Measurements from ENCODE around the gene ADCY9. TPM values are rescaled to one million over a fixed set of nuclear protein-coding genes. Genes with fewer than 3 reads are reported as not detected.

The ADCY9 gene
- total and polyA plus RNA-seq, 10 donors = 0.70 to 23.0 (median 11.8) TPM

GRCh38 chr16:4086153-4086552 is 30.1 kb downstream of the ADCY9 start:
- H3K4me1 ChIP-seq = peaks cover 0 to 17% (median 0%) of the 10 kb centered on the region in 6 donors
- no peak overlapping the region for H3K27ac ChIP-seq
- TF ChIP-seq CTCF (IDR thresholded peaks at IDR 0.05 in 8 of 11, conservative IDR thresholded peaks at IDR 0.05 in 3 of 11) = no peak
- TF ChIP-seq POLR2AphosphoS5 (IDR thresholded peaks at IDR 0.05) = no peak
- no peak for TF ChIP-seq POLR2A (IDR thresholded peaks at IDR 0.05)
- intact Hi-C loops (cut with DNase I; ENCODE audit: low total_unique reads) = no loop called here
- H3K9me3 ChIP-seq = no peaks in the 10 kb centered on the region
- H3K36me3 ChIP-seq = no peaks in the 10 kb centered on the region
- H3K27me3 ChIP-seq (replicated peaks in 1 of 7) = no peaks in the 10 kb centered on the region
- no peak for DNase-seq
- no peak overlapping the region for H3K4me3 ChIP-seq
- 90 to 96% (median 93%) methylated on average over 15 of the region's 15 CpGs for WGBS, 5 donors

GRCh38 chr16:4085405-4085970 is 30.8 kb downstream of the ADCY9 start:
- intact Hi-C loops (cut with DNase I; ENCODE audit: low total_unique reads) = no loop called here
- H3K9me3 ChIP-seq = no peaks in the 10 kb centered on the region
- no peak overlapping the region for H3K4me3 ChIP-seq
- H3K27ac ChIP-seq = no peak overlapping the region
- WGBS, 5 donors = 85 to 93% (median 88%) methylated on average over 11 to 12 of the region's 12 CpGs
- no peaks in the 10 kb centered on the region for H3K36me3 ChIP-seq
- DNase-seq = no peak
- TF ChIP-seq POLR2A (IDR thresholded peaks at IDR 0.05) = no peak
- TF ChIP-seq POLR2AphosphoS5 (IDR thresholded peaks at IDR 0.05) = no peak
- TF ChIP-seq CTCF (IDR thresholded peaks at IDR 0.05 in 8 of 11, conservative IDR thresholded peaks at IDR 0.05 in 3 of 11) = no peak
- H3K27me3 ChIP-seq (replicated peaks in 1 of 7) = no peaks in the 10 kb centered on the region
- H3K4me1 ChIP-seq = peaks cover 0 to 16% (median 0%) of the 10 kb centered on the region in 6 donors

GRCh38 chr16:4083347-4083870 is 32.8 kb downstream of the ADCY9 start:
- no peak for TF ChIP-seq CTCF (IDR thresholded peaks at IDR 0.05 in 8 of 11, conservative IDR thresholded peaks at IDR 0.05 in 3 of 11)
- H3K27me3 ChIP-seq (replicated peaks in 1 of 7) = no peaks in the 10 kb centered on the region
- intact Hi-C loops (cut with DNase I; ENCODE audit: low total_unique reads) = no loop called here
- no peak overlapping the region for H3K4me3 ChIP-seq
- no peaks in the 10 kb centered on the region for H3K36me3 ChIP-seq
- no peak overlapping the region for H3K27ac ChIP-seq
- 92 to 96% (median 94%) methylated on average over 5 of the region's 5 CpGs for WGBS, 5 donors
- peaks cover 0 to 7% (median 0%) of the 10 kb centered on the region in 6 donors for H3K4me1 ChIP-seq
- DNase-seq = no peak
- H3K9me3 ChIP-seq = no peaks in the 10 kb centered on the region

- H3K4me3 ChIP-seq = no peak overlapping the region
- no peak overlapping the region for H3K27ac ChIP-seq
- H3K4me1 ChIP-seq = peaks cover 0 to 7% (median 0%) of the 10 kb centered on the region in 6 donors
- DNase-seq = no peak
- TF ChIP-seq POLR2A (IDR thresholded peaks at IDR 0.05) (no peak), CTCF (IDR thresholded peaks at IDR 0.05 in 8 of 11, conservative IDR thresholded peaks at IDR 0.05 in 3 of 11) (no peak), POLR2AphosphoS5 (IDR thresholded peaks at IDR 0.05) (no peak)
- H3K36me3 ChIP-seq = no peaks in the 10 kb centered on the region
- intact Hi-C loops (cut with DNase I; ENCODE audit: low total_unique reads) = no loop called here
- 87 to 90% (median 88%) methylated on average over 15 of the region's 15 CpGs for WGBS, 5 donors
- no peaks in the 10 kb centered on the region for H3K9me3 ChIP-seq
- H3K27me3 ChIP-seq (replicated peaks in 1 of 7) = no peaks in the 10 kb centered on the region
Measured at GRCh38 chr16:4082474-4083044, 33.7 kb downstream of the ADCY9 start.

Data from spleen (tissue), 11 donors.